Uterus (tissue), 4 donors: Measurements from ENCODE around the gene OR1N1. TPM values are rescaled to one million over a fixed set of nuclear protein-coding genes. Genes with fewer than 3 reads are reported as not detected.
A peak's percentile ranks its signal among the peaks of the same experiment; 100 is the strongest.

ENCODE experiments used
- DNase-seq, 2 donors: peaks; one replicate each; pipeline ENCODE4 v3.0.0-alpha.2; 2019 to 2020
- H3K27ac ChIP-seq, 2 donors: fragments of 200-600 bp; sonication (generic); 1 replicate in 1 of 2; 2 replicates in 1 of 2; pipeline ENCODE4 v1.5.1; 2016 to 2018
- H3K27me3 ChIP-seq, 2 donors: fragments of 200-600 bp; sonication (generic); one replicate each; pipeline ENCODE4 v1.5.1; 2018 to 2019; ENCODE audit warnings: control low read depth in 1 of 2
- H3K36me3 ChIP-seq, 2 donors: fragments of 200-600 bp; sonication (generic); one replicate each; pipeline ENCODE4 v1.5.1; 2019; ENCODE audit warnings: control low read depth in 1 of 2
- H3K4me1 ChIP-seq, 2 donors: fragments of 200-600 bp; sonication (generic); one replicate each; pipeline ENCODE4 v1.5.1; 2018 to 2019; ENCODE audit warnings: control low read depth in 1 of 2
- H3K4me3 ChIP-seq, 2 donors: fragments of 200-600 bp; sonication (generic); 1 replicate in 1 of 2; 2 replicates in 1 of 2; pipeline ENCODE4 v1.5.1; 2018 to 2019; ENCODE audit warnings: mild to moderate bottlenecking in 1 of 2
- H3K9me3 ChIP-seq, 2 donors: fragments of 200-600 bp; sonication (generic); one replicate each; pipeline ENCODE4 v1.5.1; 2019; ENCODE audit warnings: control low read depth in 1 of 2
- CTCF ChIP-seq, 4 experiments: fragments of 200-600 bp in 2 of 4; fragments of 450-650 bp in 2 of 4; sonication (generic) in 2 of 4; IDR thresholded peaks; one replicate each; pipeline ENCODE4 v1.5.1; 2016 to 2019; ENCODE audit warnings: antibody characterized with exemption in 4 of 4, mild to moderate bottlenecking in 2 of 4, moderate library complexity in 1 of 4
- POLR2A ChIP-seq, 2 donors: fragments of 450-650 bp; IDR thresholded peaks; one replicate each; pipeline ENCODE4 v1.6.1; 2016; ENCODE audit warnings: antibody characterized with exemption in 2 of 2, mild to moderate bottlenecking in 1 of 2, moderate library complexity in 1 of 2
- intact Hi-C: fragments of 100-400 bp; cut with DNase I; formaldehyde crosslinking; loops from one replicate; pipeline ENCODE4 v1.15.1; 2023; ENCODE audit warnings: low total_unique reads
- total RNA-seq, 4 donors: library from RNA; depleted of rRNA in 3 of 4; stranded (reverse); fragments of >200 nt in 3 of 4; gene quantifications; one replicate each; pipeline versions ENCODE4 v1.1.0 to v1.2.4, GENCODE V29; 2014 to 2023
- donor health status: DM: yes; HTN: yes; CAD: no.

The OR1N1 gene
- total RNA-seq, 4 donors from 2014 or later = not detected

GRCh38 chr9:122506964-122507363, 20.1 kb downstream of the OR1N1 start:
- TF ChIP-seq POLR2A (IDR thresholded peaks at IDR 0.05) = no peak
- no peak for TF ChIP-seq CTCF (IDR thresholded peaks at IDR 0.05)
- no peaks in the 10 kb centered on the region for H3K9me3 ChIP-seq
- no peak overlapping the region for H3K4me3 ChIP-seq
- no peaks in the 10 kb centered on the region for H3K36me3 ChIP-seq
- DNase-seq = no peak
- no peaks in the 10 kb centered on the region for H3K27me3 ChIP-seq
- H3K27ac ChIP-seq = no peak overlapping the region
- no peaks in the 10 kb centered on the region for H3K4me1 ChIP-seq
- intact Hi-C loops = no loop called here

GRCh38 chr9:122498883-122499288, 28.2 kb downstream of the OR1N1 start:
- no peak for DNase-seq
- Histone ChIP-seq H3K4me1 (no peaks in the 10 kb centered on the region), H3K9me3 (no peaks in the 10 kb centered on the region), H3K27me3 (no peaks in the 10 kb centered on the region), H3K36me3 (no peaks in the 10 kb centered on the region), H3K27ac (no peak overlapping the region), H3K4me3 (no peak overlapping the region)
- intact Hi-C loops = no loop called here
- TF ChIP-seq CTCF (IDR thresholded peaks at IDR 0.05) (peak in 2 of 4 experiments; percentile 12 to 41), POLR2A (IDR thresholded peaks at IDR 0.05) (no peak)

- no peaks in the 10 kb centered on the region for H3K9me3 ChIP-seq
- H3K4me1 ChIP-seq = no peaks in the 10 kb centered on the region
- TF ChIP-seq CTCF (IDR thresholded peaks at IDR 0.05) = no peak
- no peak for TF ChIP-seq POLR2A (IDR thresholded peaks at IDR 0.05)
- H3K27ac ChIP-seq = no peak overlapping the region
- intact Hi-C loops = loop anchor here (10.0 kb wide), 1 partner anchor 326 kb away; the partner anchor contains the start of gene OR1K1
- no peaks in the 10 kb centered on the region for H3K36me3 ChIP-seq
- no peaks in the 10 kb centered on the region for H3K27me3 ChIP-seq
- DNase-seq = no peak
- H3K4me3 ChIP-seq = no peak overlapping the region
Observed at GRCh38 chr9:122479062-122479461, 48.0 kb downstream of the OR1N1 start.

- no peaks in the 10 kb centered on the region for H3K36me3 ChIP-seq
- H3K4me1 ChIP-seq = no peaks in the 10 kb centered on the region
- TF ChIP-seq POLR2A (IDR thresholded peaks at IDR 0.05) (no peak), CTCF (IDR thresholded peaks at IDR 0.05) (no peak)
- no peaks in the 10 kb centered on the region for H3K9me3 ChIP-seq
- no peak for DNase-seq
- no peaks in the 10 kb centered on the region for H3K27me3 ChIP-seq
- H3K27ac ChIP-seq = no peak within 1 kb of the TSS
- H3K4me3 ChIP-seq = no peak within 1 kb of the TSS
- intact Hi-C loops = loop anchor here (10.0 kb wide), 1 partner anchor 327 kb away; the partner anchor contains the start of gene OR1K1
Observed at GRCh38 chr9:122477826-122478225, 49.3 kb downstream of the OR1N1 start, which contains the start of gene OR1J1. Gene OR1J1, minus strand, starts transcription at chr9:122477926. Its CDS starts 0 bp downstream, at chr9:122477926.

- TF ChIP-seq CTCF (IDR thresholded peaks at IDR 0.05) (no peak), POLR2A (IDR thresholded peaks at IDR 0.05) (no peak)
- no peak for DNase-seq
- Histone ChIP-seq H3K27me3 (no peaks in the 10 kb centered on the region), H3K27ac (no peak overlapping the region), H3K4me3 (no peak overlapping the region), H3K4me1 (no peaks in the 10 kb centered on the region), H3K9me3 (no peaks in the 10 kb centered on the region), H3K36me3 (no peaks in the 10 kb centered on the region)
- intact Hi-C loops = loop anchor here (10.0 kb wide), 1 partner anchor 327 kb away; the partner anchor contains the start of gene OR1K1
Observed at GRCh38 chr9:122477346-122477745, 49.7 kb downstream of the OR1N1 start.

Other genes starting within 250 kb of the OR1N1 start
- gene PTGS1, start 156.3 kb downstream of the OR1N1 start, total RNA-seq = 10 to 100 TPM in 2 of 4 donors, 1 to 10 TPM in 2; 2.1 to 20.6 (median 7.4) TPM
- gene OR1J1, start 49.4 kb downstream of the OR1N1 start, total RNA-seq = not detected
- gene OR1J2, start 16.5 kb downstream of the OR1N1 start, total RNA-seq = not detected
- gene OR1J4, start 8.2 kb downstream of the OR1N1 start, total RNA-seq = not detected
- gene OR1N2, start 25.8 kb upstream of the OR1N1 start, total RNA-seq = not detected
- gene OR1L8, start 56.1 kb upstream of the OR1N1 start, total RNA-seq = under 1 TPM in 2 of 4 donors, not detected in 2; 0.27 to 0.28 TPM
- gene OR1Q1, start 87.4 kb upstream of the OR1N1 start, total RNA-seq = not detected
- under 1 TPM in 1 of 4 donors, not detected in 3; 0.41 TPM for gene OR1B1, start 130.3 kb upstream of the OR1N1 start, total RNA-seq
- gene OR1L1, start 134.4 kb upstream of the OR1N1 start, total RNA-seq = not detected
- gene OR1L3, start 147.8 kb upstream of the OR1N1 start, total RNA-seq = not detected
- gene OR1L4, start 196.7 kb upstream of the OR1N1 start, total RNA-seq = not detected
- not detected for gene OR1L6, start 215.0 kb upstream of the OR1N1 start, total RNA-seq